Stimulated activated naive CD8-positive, alpha-beta T cell treated with anti-CD3 and anti-CD28 coated beads, Interleukin-15, Interleukin-2, amounts not matched to agents 100 ng/mL and 50 ng/mL, for 24 hours (primary cell): ENCODE results near the gene CLCN5.

Experiments used
- H3K27ac Mint-ChIP-seq: one replicate; pipeline ENCODE4 v1.8.0; 2021; ENCODE audit warnings: mild to moderate bottlenecking, mixed read lengths
- H3K27me3 Mint-ChIP-seq: one replicate; pipeline ENCODE4 v1.8.0; 2021; ENCODE audit warnings: mixed read lengths
- H3K36me3 Mint-ChIP-seq: one replicate; pipeline ENCODE4 v1.8.0; 2021; ENCODE audit warnings: low read depth, mixed read lengths
- H3K4me1 Mint-ChIP-seq: one replicate; pipeline ENCODE4 v1.8.0; 2021; ENCODE audit warnings: low read depth, mixed read lengths
- H3K4me3 Mint-ChIP-seq: one replicate; pipeline ENCODE4 v1.8.0; 2021; ENCODE audit warnings: mild to moderate bottlenecking, mixed read lengths
- H3K9me3 Mint-ChIP-seq: one replicate; pipeline ENCODE4 v1.8.0; 2021; ENCODE audit warnings: mixed read lengths

Gene CLCN5

DNA sequence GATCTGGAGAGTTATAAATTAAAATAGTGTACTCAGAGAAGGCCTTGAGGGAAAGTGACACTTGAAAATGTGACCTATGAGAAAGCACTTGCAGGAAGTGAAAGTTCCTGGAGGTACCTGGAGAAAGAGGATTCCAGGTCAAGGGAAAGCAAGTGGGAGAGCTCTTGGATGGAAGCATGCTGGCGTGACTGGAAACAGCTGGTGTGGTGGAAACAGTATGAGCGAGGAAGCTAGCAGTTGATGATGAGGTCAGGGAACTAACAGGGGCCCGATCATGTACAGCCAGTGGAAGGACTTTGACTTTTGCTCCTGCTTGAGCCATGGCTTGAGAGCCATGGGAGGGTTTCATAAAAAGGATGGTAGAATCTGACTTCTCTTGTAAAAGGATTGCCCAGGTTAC, 9.5 kb upstream of the CLCN5 start:
- no peaks in the 10 kb centered on the region for H3K27me3 Mint-ChIP-seq
- no peak overlapping the region for H3K27ac Mint-ChIP-seq
- no peaks in the 10 kb centered on the region for H3K36me3 Mint-ChIP-seq
- peaks cover 15% of the 10 kb centered on the region for H3K4me1 Mint-ChIP-seq
- H3K4me3 Mint-ChIP-seq, result no peak overlapping the region
- H3K9me3 Mint-ChIP-seq, result no peaks in the 10 kb centered on the region

DNA sequence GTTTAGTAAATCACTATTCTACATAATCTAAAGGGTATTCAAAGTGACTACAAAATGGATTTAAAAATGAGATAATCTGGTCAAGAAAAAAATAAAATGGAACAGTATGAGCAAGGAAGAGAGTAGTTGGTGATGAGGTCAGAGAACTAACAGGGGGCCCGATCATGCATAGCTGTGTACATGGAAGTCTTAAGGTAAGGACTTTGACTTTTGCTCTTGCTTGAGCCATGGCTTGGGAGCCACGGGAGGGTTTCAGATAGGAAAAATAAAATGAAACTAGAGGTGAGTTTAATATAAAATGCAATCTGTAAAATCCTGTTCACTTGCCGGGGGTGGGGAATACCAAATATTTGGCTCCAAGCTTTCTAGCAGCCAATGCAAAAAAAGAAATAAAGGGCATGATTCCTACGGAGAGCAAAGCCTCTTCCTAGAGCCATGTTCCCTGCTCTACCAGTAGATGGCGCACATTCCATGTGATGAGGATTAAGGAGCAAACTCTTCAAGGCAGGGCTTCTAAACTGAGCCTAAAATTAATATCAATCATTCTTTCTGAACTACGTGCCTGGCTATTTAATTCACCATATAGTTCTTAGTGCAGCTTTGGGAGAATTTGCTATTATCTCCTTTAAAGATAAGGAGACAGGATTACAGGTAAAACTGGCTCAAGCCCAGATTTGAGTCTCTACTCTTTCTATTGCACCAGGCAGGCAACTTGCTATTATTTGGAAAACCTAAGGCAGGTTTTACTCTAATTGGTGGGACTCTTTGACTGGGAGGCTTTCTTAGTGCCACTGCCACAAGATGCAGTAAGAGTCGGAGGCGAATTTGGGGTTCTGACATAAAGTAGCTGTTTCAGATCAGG, 6.8 kb upstream of the CLCN5 start:
- Mint-ChIP-seq H3K4me1 (peaks cover 3% of the 10 kb centered on the region), H3K27ac (no peak overlapping the region), H3K27me3 (no peaks in the 10 kb centered on the region), H3K4me3 (no peak overlapping the region), H3K36me3 (no peaks in the 10 kb centered on the region), H3K9me3 (no peaks in the 10 kb centered on the region)

DNA sequence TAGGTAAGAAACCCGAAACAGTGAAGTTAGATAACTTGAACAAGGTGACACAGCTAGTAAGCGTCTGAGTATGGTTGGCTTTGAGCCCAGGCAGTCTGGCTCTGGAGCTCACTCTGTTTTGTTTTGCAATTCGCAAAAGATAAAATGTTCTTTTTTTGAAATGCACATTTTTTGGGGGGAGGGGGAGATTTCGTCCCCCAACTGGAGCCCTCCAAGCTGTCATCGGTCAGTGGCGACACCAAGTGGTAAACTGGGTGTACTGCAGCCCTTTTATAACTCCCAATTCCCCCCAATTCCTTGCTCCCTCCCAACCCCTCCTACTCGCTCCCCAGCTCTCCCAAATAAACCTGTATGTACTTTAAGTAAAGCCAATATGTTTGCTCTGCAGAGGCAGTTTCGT, 2.8 kb upstream of the CLCN5 start:
- Mint-ChIP-seq H3K4me3 (no peak overlapping the region), H3K4me1 (peaks cover 12% of the 10 kb centered on the region), H3K36me3 (no peaks in the 10 kb centered on the region), H3K27me3 (no peaks in the 10 kb centered on the region), H3K9me3 (no peaks in the 10 kb centered on the region), H3K27ac (no peak overlapping the region)

DNA sequence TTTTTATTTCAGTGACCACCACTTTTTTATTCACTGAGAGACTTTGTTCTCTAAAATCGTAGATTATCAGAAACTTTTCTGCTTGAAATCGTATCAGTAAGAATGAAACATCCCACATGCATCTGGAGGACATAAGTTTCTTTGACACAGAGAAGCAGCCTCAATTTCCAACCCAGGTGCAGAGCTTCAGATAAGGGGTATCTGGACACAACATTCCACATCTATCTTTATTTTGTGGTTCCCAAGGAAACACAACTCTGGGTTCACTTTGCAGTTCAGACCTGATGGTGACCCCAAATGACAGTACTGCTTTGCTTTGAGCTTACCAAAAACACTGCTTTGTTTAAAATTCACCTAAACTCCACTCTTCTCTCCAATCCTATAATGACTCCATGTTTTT, 1.3 kb upstream of the CLCN5 start:
- Mint-ChIP-seq H3K27me3 (no peaks in the 10 kb centered on the region), H3K9me3 (no peaks in the 10 kb centered on the region), H3K4me3 (no peak overlapping the region), H3K4me1 (peaks cover 12% of the 10 kb centered on the region), H3K27ac (no peak overlapping the region), H3K36me3 (peaks cover 7% of the 10 kb centered on the region)

DNA sequence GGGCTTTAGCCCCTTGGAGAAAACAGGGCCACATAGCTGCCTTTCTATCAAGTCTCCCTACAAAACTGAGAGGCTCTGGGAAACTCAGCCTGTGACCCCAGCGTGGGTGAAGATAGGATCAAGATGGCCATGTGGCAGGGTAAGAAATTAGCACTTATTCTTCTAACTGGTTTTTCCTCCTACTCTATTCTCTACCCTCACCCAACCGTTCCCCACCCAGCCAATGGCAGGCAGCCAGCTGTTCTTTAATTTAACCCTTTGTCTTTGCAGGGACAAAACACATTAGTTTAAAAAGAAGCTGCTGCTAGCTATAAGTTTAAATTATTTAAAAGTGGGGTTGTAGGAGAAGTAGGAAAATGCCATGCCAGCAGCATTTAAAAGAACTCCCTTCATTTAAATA, 2.8 kb downstream of the CLCN5 start:
- no peak overlapping the region for H3K27ac Mint-ChIP-seq
- no peak overlapping the region for H3K4me3 Mint-ChIP-seq
- H3K27me3 Mint-ChIP-seq, result no peaks in the 10 kb centered on the region
- H3K36me3 Mint-ChIP-seq, result peaks cover 14% of the 10 kb centered on the region
- H3K9me3 Mint-ChIP-seq, result no peaks in the 10 kb centered on the region
- peaks cover 16% of the 10 kb centered on the region for H3K4me1 Mint-ChIP-seq

DNA sequence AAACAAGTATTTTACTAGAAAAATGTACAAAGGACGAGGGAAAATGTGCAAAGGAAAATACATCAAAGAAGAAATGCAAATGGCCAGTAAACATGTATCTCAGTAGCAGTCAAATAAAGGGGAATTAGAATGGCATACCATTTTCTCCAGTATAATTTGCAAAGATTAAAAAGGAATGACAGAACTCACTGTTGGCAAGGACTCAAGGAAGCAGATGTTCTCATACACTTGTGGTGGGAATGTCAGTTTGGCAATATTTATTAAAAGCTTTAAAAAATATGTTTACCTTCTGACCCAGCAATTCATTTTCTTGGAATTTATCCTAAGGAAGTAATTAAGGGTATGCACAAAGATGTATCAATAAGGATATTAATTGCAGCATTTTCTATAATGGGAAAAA, 7.6 kb downstream of the CLCN5 start:
- no peaks in the 10 kb centered on the region for H3K9me3 Mint-ChIP-seq
- H3K27ac Mint-ChIP-seq, result no peak overlapping the region
- no peaks in the 10 kb centered on the region for H3K27me3 Mint-ChIP-seq
- no peak overlapping the region for H3K4me3 Mint-ChIP-seq
- peaks cover 14% of the 10 kb centered on the region for H3K36me3 Mint-ChIP-seq
- peaks cover 9% of the 10 kb centered on the region for H3K4me1 Mint-ChIP-seq

DNA sequence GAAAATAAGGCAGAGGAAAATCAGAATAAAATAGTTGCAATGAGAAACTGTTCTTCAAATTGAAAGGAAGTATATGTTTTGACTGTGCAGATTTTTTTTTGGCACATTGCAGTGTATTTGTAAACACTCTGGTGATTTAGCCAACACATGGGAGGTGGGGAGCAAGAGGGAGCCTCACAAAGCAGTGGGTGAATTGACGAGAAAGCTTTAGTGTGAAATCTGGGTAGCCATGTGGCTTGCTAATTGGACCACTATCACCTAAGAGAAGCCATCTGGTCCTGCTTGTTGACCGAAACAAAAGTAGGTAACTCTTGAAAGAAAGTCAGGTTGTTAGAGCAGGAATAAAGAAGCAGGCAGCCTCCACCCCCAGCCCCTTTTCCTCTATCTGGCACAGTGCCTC, 10.4 kb downstream of the CLCN5 start:
- Mint-ChIP-seq H3K36me3 (no peaks in the 10 kb centered on the region), H3K27me3 (no peaks in the 10 kb centered on the region), H3K4me3 (no peak overlapping the region), H3K4me1 (peaks cover 5% of the 10 kb centered on the region), H3K9me3 (no peaks in the 10 kb centered on the region), H3K27ac (no peak overlapping the region)

DNA sequence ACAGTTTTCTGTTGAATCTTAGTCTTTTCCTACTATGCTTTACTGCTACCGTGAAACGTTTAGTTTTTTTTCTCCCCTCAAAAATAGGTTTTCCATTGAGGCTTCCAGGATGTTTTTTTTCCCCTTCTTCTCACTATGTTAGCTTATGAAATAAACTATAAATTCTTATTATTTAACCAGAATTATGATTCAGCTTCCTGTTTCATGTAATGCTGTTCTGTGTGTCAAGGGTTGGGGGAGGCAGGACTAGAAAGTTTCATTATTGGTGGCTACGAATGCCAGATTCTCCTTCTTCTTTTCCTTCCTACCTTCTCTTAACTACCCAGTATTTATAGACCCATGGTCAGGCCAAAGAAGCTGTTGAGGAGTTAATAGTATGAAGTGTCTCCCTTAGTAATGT, 11.8 kb downstream of the CLCN5 start:
- Mint-ChIP-seq H3K27ac (peak overlapping the region; percentile 55), H3K4me1 (peaks cover 5% of the 10 kb centered on the region), H3K4me3 (no peak overlapping the region), H3K27me3 (no peaks in the 10 kb centered on the region), H3K36me3 (no peaks in the 10 kb centered on the region), H3K9me3 (no peaks in the 10 kb centered on the region)

DNA sequence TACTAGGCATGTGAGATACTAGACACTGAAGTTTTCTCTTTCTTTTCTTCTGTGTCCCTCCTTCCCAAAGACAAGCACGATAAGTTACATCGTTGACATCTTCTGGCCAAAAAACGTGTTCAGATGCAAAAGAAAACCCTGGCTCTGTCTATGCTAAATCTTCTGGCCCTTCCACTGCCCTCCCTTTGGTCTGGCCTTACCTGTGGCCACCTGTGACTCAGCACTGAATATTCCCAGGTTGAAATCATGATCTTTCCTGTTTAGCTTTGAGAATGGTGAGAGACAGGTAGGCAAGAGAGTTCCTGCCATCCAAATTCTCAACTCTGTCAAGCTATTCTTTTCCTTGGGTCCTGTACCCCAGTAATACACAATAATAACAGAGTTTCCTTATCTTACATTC, 12.3 kb downstream of the CLCN5 start:
- Mint-ChIP-seq H3K4me1 (peaks cover 5% of the 10 kb centered on the region), H3K27ac (no peak overlapping the region), H3K27me3 (no peaks in the 10 kb centered on the region), H3K9me3 (no peaks in the 10 kb centered on the region), H3K4me3 (no peak overlapping the region), H3K36me3 (no peaks in the 10 kb centered on the region)

DNA sequence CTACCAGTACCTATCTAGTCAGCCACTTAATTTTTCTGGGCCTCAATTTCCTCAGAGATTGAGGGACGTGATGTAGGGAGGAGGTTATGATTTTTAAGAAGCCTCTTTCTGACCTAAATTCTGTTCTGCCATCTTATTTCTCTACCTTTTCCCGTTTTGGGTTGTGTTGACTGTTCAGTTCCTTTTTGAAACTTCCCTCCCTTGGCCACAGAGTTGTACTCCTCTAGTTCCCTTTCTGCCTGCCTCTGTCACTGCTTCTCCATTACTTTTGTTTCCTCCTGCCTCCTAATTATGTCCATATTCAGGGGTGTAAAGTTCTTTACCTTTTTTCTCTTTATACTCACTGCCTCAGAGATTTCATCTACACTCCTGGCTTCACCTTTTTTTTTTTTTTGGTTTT, 25.4 kb downstream of the CLCN5 start:
- Mint-ChIP-seq H3K4me1 (peaks cover 4% of the 10 kb centered on the region), H3K4me3 (no peak overlapping the region), H3K36me3 (peaks cover 4% of the 10 kb centered on the region), H3K9me3 (no peaks in the 10 kb centered on the region), H3K27me3 (no peaks in the 10 kb centered on the region), H3K27ac (no peak overlapping the region)

DNA sequence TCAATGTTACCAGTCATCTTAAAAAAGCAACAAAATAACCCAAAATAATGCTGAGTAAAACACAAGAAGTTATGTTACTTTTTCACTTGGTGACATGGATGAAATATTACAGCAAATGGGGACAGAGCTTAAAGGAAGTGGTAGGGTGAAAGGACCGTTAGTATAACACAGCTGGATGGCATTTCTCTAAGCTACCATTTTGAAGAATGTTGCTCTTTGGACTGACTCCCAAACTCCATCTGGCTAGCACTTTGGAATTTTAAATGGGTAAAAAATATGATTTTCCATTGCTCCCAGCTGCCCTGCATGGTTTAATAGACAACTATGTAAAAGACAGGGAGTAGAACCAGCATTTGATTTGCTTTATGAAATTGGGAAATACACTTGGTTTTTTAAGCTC, 27.6 kb downstream of the CLCN5 start:
- no peaks in the 10 kb centered on the region for H3K9me3 Mint-ChIP-seq
- no peaks in the 10 kb centered on the region for H3K27me3 Mint-ChIP-seq
- peaks cover 4% of the 10 kb centered on the region for H3K36me3 Mint-ChIP-seq
- H3K27ac Mint-ChIP-seq, result no peak overlapping the region
- H3K4me3 Mint-ChIP-seq, result no peak overlapping the region
- H3K4me1 Mint-ChIP-seq, result peaks cover 4% of the 10 kb centered on the region

DNA sequence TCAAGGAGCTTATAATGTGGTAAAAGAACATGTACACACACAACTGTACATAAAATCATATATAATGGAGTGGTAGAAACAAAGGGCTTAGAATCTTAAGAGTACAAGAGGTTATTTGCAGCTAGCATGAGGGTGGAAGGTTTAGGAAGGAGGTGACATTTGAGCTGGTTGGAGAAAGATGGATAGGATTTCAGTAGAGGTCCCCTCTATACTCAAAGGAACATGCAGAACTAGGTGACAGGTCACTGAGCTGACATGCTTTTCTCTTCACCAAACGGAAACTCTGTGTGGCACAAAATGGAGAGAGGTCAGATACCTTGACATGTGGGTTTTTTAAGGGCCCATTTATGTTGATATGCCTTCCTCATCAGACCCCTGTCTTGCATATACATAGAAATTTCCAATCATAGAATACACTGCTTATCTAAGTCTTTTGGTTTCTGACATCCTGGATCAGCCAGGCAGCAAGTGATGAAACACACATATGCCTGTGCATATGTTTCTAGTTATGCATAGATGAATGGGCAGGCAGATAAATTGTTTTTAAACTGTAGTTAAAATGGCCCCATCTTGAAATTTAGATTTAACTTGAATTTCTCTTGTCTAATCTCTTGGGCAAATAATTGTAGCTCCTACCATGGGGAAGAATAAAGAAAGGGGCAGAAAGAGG, 29.3 kb downstream of the CLCN5 start:
- Mint-ChIP-seq H3K27me3 (no peaks in the 10 kb centered on the region), H3K9me3 (no peaks in the 10 kb centered on the region), H3K27ac (no peak overlapping the region), H3K4me3 (no peak overlapping the region), H3K36me3 (peaks cover 4% of the 10 kb centered on the region), H3K4me1 (peaks cover 4% of the 10 kb centered on the region)

DNA sequence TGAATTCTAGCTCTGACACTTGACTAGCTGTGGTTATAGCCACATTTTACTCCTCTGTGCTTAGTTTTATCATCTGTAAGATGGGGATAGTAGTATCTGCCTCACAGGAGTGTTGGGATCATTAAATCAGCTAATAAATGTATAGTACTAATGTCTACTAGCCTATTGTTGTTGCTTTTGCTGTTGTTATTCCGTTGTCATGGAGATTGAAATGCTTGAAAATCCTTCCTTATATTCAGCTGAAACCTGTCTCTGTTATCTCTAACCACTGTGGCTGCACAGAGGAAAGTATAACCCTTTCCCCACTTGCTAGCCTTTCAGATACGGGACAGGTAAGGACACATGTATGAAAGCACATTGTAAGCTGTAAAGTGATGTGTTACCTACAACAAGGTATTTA, 33.9 kb downstream of the CLCN5 start:
- H3K4me3 Mint-ChIP-seq, result no peak overlapping the region
- H3K27me3 Mint-ChIP-seq, result no peaks in the 10 kb centered on the region
- H3K36me3 Mint-ChIP-seq, result no peaks in the 10 kb centered on the region
- H3K9me3 Mint-ChIP-seq, result no peaks in the 10 kb centered on the region
- H3K27ac Mint-ChIP-seq, result no peak overlapping the region
- peaks cover 3% of the 10 kb centered on the region for H3K4me1 Mint-ChIP-seq

DNA sequence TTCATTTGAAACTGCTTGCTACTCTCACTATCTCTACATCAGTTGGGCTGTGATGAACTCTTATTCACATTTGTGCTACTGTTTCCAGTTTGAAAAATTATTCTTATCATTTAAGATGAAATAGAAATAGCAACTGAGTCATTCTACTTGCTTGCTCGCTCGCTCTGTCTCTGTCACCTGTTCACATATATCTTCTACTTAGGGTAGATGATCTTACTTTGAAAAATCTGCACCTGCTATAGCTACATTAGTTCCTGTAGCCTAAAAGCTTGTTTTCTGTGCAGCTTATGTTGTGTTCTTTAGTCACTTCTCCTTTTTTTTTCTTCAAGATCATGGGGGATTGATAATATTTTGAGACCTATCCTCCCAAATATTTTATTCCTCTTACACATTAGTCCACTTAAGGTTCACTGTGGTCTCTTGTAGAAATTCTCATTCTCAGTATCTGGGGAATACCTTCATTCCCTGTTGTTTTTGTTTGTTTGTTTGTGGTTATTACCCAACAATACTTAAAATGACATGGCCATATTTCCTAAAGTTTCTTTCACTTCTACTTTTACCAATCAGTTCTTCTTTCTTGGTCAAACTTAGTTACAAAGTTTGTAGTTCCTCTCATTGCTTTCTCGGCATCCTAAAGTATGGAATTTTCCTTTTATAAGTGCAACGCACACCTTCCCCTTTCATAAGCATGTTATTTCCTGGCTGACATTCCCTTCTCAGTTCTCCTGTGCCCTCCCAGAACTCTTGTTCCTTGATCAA, 36.5 kb downstream of the CLCN5 start:
- H3K4me3 Mint-ChIP-seq, result no peak overlapping the region
- H3K36me3 Mint-ChIP-seq, result no peaks in the 10 kb centered on the region
- no peak overlapping the region for H3K27ac Mint-ChIP-seq
- no peaks in the 10 kb centered on the region for H3K27me3 Mint-ChIP-seq
- peaks cover 3% of the 10 kb centered on the region for H3K4me1 Mint-ChIP-seq
- no peaks in the 10 kb centered on the region for H3K9me3 Mint-ChIP-seq

DNA sequence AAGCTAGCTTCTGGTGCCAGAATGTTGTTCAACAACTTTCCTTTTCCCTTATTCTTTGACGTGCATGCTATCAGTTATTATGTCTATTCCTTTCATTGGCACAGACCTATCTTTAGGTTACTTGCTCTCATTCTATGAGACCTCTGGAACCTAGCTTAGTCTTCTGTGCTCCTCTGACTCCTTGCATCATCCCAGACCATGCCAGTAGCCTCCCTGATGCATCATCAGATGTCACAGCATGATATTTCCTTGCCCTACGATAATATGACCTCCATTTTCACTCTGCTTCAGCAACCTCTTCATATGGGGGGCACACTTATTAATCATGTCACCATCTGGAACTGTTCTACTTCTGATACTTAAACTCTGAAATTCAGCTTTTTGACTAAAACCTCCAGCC, 37.2 kb downstream of the CLCN5 start:
- no peaks in the 10 kb centered on the region for H3K36me3 Mint-ChIP-seq
- no peak overlapping the region for H3K4me3 Mint-ChIP-seq
- H3K9me3 Mint-ChIP-seq, result no peaks in the 10 kb centered on the region
- no peak overlapping the region for H3K27ac Mint-ChIP-seq
- no peaks in the 10 kb centered on the region for H3K27me3 Mint-ChIP-seq
- H3K4me1 Mint-ChIP-seq, result peaks cover 3% of the 10 kb centered on the region
